Lung (tissue), 12 donors: ENCODE results near the gene SMG6. TPM values are rescaled to one million over a fixed set of nuclear protein-coding genes. Genes with fewer than 3 reads are reported as not detected.

Experiments used
- ATAC-seq: fragments of 200-7000 bp; cut with Tn5 transposase; one replicate; pipeline ENCODE4 v1.9.1; 2020; ENCODE audit warnings: moderate number of reproducible peaks; ENCODE audit not compliant: insufficient read depth, low FRiP score
- DNase-seq, 3 donors: peaks; one replicate each; pipeline ENCODE4 v3.0.0-alpha.2; 2013 to 2017
- H3K27ac ChIP-seq, 2 donors: one replicate each; pipeline ENCODE4 v1.5.1; 2013; ENCODE audit warnings: mild to moderate bottlenecking in 2 of 2, moderate library complexity in 2 of 2, control low read depth in 1 of 2, inconsistent platforms in 1 of 2, low read depth in 1 of 2, low read length in 1 of 2
- H3K27me3 ChIP-seq, 3 donors: one replicate each; pipeline ENCODE4 v1.5.1; 2013; ENCODE audit warnings: low read length in 2 of 3; ENCODE audit not compliant: control insufficient read depth in 3 of 3, insufficient read depth in 3 of 3
- H3K36me3 ChIP-seq, 4 donors: one replicate each; pipeline ENCODE4 v1.5.1; 2013; ENCODE audit warnings: low read length in 4 of 4, mild to moderate bottlenecking in 1 of 4, moderate library complexity in 1 of 4; ENCODE audit not compliant: control insufficient read depth in 4 of 4, insufficient read depth in 4 of 4
- H3K4me1 ChIP-seq, 5 donors: one replicate each; pipeline ENCODE4 v1.5.1; 2013; ENCODE audit warnings: low read length in 5 of 5, mild to moderate bottlenecking in 2 of 5, moderate library complexity in 1 of 5; ENCODE audit not compliant: control insufficient read depth in 5 of 5, insufficient read depth in 5 of 5
- H3K4me3 ChIP-seq: one replicate; pipeline ENCODE4 v1.5.1; 2013; ENCODE audit warnings: mild to moderate bottlenecking, control low read depth, moderate library complexity
- H3K9ac ChIP-seq, 2 donors: one replicate each; pipeline ENCODE4 v1.5.1; 2013; ENCODE audit warnings: low read length in 2 of 2, control low read depth in 1 of 2; ENCODE audit not compliant: insufficient read depth in 1 of 2
- H3K9me3 ChIP-seq, 4 donors: one replicate each; pipeline ENCODE4 v1.5.1; 2013; ENCODE audit warnings: low read length in 3 of 4, mild to moderate bottlenecking in 1 of 4, moderate library complexity in 1 of 4; ENCODE audit not compliant: control insufficient read depth in 4 of 4, insufficient read depth in 3 of 4
- WGBS, 2 donors: extraction: QIAGEN DNeasy Blood & Tissue Kit; methylation state at CpG; one replicate each; pipeline ENCODE4 v1.1.7; 2013; 5-methylcytosine and 5-hydroxymethylcytosine counted together
- polyA plus RNA-seq, 2 donors: library from polyadenylated mRNA; stranded (reverse); fragments of 200-250 nt; gene quantifications; one replicate each; pipeline ENCODE4 v1.2.1, GENCODE V29; 2013
- total RNA-seq, 2 donors: library from RNA; depleted of rRNA in 1 of 2; stranded (reverse); fragments of >200 nt in 1 of 2; gene quantifications; one replicate each; pipeline ENCODE4 v1.2.1, GENCODE V29; 2014 to 2021
- TF ChIP-seq, protein P1 (sequence below): IDR thresholded peaks from 2 replicates; pipeline ENCODE4 v1.5.1; 2012; ENCODE audit warnings: mild to moderate bottlenecking; ENCODE audit errors: control extremely low read depth, extremely low read depth
- donor health status: control.
- donor health status: control.
- donor health status: Bipolar disorder and iron deficiency.
- donor health status: healthy.
- donor health status: DM: yes; HTN: yes; CAD: no.

The SMG6 gene
- total and polyA plus RNA-seq, 4 donors = 17.6 to 45.1 (median 28.9) TPM

DNA sequence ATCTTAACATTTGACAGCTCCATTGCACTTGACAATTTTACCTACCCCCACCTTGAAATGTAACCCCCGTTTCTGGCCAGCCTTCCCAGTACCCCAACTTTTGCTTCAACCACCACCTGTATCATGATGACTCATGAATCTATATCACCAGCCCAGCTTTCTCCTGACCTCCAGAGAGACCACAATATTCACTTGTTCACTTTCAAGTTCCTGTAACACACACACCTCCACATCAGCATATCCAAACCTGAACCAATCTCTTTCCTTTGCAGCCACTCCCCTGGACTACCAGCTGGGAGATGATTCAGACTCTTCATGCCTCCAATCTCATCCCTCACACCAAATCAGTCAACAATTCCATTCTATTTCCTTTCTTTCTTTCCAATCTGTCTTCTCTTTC lies 8.0 kb downstream of the SMG6 start:
- TF ChIP-seq, protein P1, sequence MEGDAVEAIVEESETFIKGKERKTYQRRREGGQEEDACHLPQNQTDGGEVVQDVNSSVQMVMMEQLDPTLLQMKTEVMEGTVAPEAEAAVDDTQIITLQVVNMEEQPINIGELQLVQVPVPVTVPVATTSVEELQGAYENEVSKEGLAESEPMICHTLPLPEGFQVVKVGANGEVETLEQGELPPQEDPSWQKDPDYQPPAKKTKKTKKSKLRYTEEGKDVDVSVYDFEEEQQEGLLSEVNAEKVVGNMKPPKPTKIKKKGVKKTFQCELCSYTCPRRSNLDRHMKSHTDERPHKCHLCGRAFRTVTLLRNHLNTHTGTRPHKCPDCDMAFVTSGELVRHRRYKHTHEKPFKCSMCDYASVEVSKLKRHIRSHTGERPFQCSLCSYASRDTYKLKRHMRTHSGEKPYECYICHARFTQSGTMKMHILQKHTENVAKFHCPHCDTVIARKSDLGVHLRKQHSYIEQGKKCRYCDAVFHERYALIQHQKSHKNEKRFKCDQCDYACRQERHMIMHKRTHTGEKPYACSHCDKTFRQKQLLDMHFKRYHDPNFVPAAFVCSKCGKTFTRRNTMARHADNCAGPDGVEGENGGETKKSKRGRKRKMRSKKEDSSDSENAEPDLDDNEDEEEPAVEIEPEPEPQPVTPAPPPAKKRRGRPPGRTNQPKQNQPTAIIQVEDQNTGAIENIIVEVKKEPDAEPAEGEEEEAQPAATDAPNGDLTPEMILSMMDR = no peak
- Histone ChIP-seq H3K9ac (no peak overlapping the region), H3K9me3 (no peaks in the 10 kb centered on the region), H3K27me3 (no peaks in the 10 kb centered on the region), H3K36me3 (peaks cover 22 to 60% (median 35%) of the 10 kb centered on the region in 4 donors), H3K27ac (no peak overlapping the region), H3K4me3 (no peak overlapping the region), H3K4me1 (no peaks in the 10 kb centered on the region)
- ATAC-seq (no peak), DNase-seq (no peak)
- 79 to 88% methylated on average over 1 of the region's 1 CpG for WGBS, 2 donors

DNA sequence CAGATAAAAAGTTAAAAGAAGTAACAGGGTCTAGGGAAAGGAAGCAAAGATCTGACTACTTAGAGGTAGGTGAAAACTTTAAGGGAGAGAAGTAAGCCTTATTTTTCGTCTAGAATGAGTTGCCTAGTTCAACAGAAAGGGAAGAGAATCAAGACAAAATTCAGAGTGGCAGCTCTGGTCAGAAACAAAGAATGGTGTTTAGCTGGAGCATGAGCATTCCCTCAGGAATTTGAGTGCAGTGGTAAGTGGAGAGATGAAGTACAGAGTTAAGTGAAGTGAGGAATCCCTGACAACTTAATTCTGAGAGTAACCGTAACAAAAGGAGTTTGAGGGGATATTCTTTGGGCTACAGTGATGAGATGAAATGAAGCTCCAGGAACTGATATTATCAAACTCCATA lies 11.5 kb downstream of the SMG6 start:
- H3K4me1 ChIP-seq = no peaks in the 10 kb centered on the region
- H3K9me3 ChIP-seq = no peaks in the 10 kb centered on the region
- 77 to 88% methylated on average over 2 of the region's 2 CpGs for WGBS, 2 donors
- ATAC-seq = no peak
- peaks cover 16 to 56% (median 41%) of the 10 kb centered on the region in 4 donors for H3K36me3 ChIP-seq
- no peak overlapping the region for H3K9ac ChIP-seq
- H3K27me3 ChIP-seq = no peaks in the 10 kb centered on the region
- no peak overlapping the region for H3K27ac ChIP-seq
- DNase-seq = no peak
- no peak overlapping the region for H3K4me3 ChIP-seq
- TF ChIP-seq, protein P1 = no peak

DNA sequence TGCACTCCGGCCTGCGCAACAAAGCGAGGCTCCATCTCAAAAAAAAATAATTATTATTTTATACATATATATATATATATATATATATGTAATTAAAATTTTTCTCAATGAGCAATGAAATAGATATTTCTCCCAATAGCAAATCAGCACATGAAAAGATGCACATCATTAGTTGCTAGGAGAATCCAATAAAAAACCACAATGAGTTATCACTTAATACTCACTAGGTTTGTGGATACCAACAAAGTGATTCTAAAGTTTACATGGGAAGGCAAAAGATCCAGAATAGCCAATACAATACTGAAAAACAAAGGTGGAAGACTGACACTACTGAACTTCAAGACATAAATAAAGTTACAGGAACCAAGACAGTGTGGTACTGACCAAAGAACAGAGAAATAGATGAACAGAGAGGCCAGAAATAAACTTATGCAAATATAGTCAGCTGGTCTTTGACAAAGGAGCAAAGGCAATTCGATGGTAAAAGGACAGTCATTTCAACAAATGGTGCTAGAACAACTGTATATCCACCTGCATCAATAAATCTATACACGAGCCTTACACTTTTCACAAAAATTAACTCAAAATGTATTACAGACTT lies 13.6 kb downstream of the SMG6 start:
- 95 to 97% methylated on average over 5 of the region's 5 CpGs for WGBS, 2 donors
- ATAC-seq = no peak

More for the DNA sequence above, 13.6 kb downstream of the SMG6 start:
- Histone ChIP-seq H3K9me3 (no peaks in the 10 kb centered on the region), H3K27me3 (no peaks in the 10 kb centered on the region), H3K4me1 (no peaks in the 10 kb centered on the region), H3K27ac (no peak overlapping the region), H3K4me3 (no peak overlapping the region), H3K36me3 (peaks cover 4 to 42% (median 31%) of the 10 kb centered on the region in 4 donors), H3K9ac (no peak overlapping the region)
- TF ChIP-seq, protein P1 = no peak
- no peak for DNase-seq
